Measurements from ENCODE around the gene PAK2.

DNA sequence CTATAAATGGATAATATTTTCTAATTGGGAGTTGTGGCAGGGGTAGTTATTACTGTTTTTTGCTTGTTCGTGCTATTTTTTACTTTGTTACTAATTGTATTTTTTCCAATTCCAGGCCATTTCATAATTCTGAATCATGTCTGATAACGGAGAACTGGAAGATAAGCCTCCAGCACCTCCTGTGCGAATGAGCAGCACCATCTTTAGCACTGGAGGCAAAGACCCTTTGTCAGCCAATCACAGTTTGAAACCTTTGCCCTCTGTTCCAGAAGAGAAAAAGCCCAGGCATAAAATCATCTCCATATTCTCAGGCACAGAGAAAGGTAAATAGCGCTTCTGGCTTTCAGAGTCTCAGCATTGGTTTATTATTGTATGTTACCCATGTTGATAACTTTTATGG, 42.9 kb downstream of the PAK2 start:
- TF ChIP-seq CTCF (IDR thresholded peaks at IDR 0.05) = no peak
- no peak for TF ChIP-seq EP300 (IDR thresholded peaks at IDR 0.05; ENCODE audit: borderline replicate concordance in 1 of 2, low read depth in 1 of 2, low read length in 1 of 2)
- TF ChIP-seq, protein P1, sequence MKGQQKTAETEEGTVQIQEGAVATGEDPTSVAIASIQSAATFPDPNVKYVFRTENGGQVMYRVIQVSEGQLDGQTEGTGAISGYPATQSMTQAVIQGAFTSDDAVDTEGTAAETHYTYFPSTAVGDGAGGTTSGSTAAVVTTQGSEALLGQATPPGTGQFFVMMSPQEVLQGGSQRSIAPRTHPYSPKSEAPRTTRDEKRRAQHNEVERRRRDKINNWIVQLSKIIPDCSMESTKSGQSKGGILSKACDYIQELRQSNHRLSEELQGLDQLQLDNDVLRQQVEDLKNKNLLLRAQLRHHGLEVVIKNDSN (IDR thresholded peaks at IDR 0.05; ENCODE audit: borderline replicate concordance, low read depth) = no peak
